CD8-positive, alpha-beta memory T cell (primary cell): ENCODE results near the gene BLVRA. TPM values are rescaled to one million over a fixed set of nuclear protein-coding genes. Genes with fewer than 3 reads are reported as not detected.
A peak's percentile ranks its signal among the peaks of the same experiment; 100 is the strongest.

Experiments
- CTCF ChIA-PET: fragments of 350-600 bp; sonication (Branson Sonifier 250); formaldehyde crosslinking; loops from one replicate; lab custom pipeline; 2021; ENCODE audit warnings: antibody characterized with exemption; lab: Charles Lee
- POLR2A ChIA-PET: fragments of 350-600 bp; sonication (Branson Sonifier 250); formaldehyde crosslinking; loops from one replicate; lab custom pipeline; 2021; ENCODE audit warnings: antibody characterized with exemption; lab: Charles Lee
- DNase-seq, 5 donors: peaks; one replicate each; pipeline versions ENCODE4 v3.0.0 to v3.0.0-alpha.2; 2020 to 2022; ENCODE audit warnings: mixed read lengths in 1 of 5
- H3K27ac ChIP-seq: one replicate; pipeline ENCODE4 v1.7.0; 2013; ENCODE audit warnings: low read depth, mild to moderate bottlenecking, low read length, moderate library complexity
- H3K27me3 ChIP-seq: 2 replicates; pipeline ENCODE4 v1.7.0; 2013; ENCODE audit warnings: low read length, mild to moderate bottlenecking; ENCODE audit not compliant: insufficient read depth, poor library complexity, severe bottlenecking
- H3K36me3 ChIP-seq: 2 replicates; pipeline ENCODE4 v1.7.0; 2013; ENCODE audit warnings: mild to moderate bottlenecking, low read length, moderate library complexity; ENCODE audit not compliant: insufficient read depth
- H3K4me1 ChIP-seq: 2 replicates; pipeline ENCODE4 v1.7.0; 2013; ENCODE audit warnings: mild to moderate bottlenecking, low read length, moderate library complexity; ENCODE audit not compliant: insufficient read depth
- H3K4me3 ChIP-seq: 2 replicates; pipeline ENCODE4 v1.7.0; 2013; ENCODE audit warnings: mild to moderate bottlenecking, low read length
- H3K9me3 ChIP-seq: 2 replicates; pipeline ENCODE4 v1.7.0; 2013; ENCODE audit warnings: mild to moderate bottlenecking, low read length
- H3K27ac Mint-ChIP-seq, 8 donors: one replicate each; pipeline ENCODE4 v1.8.0; 2020 to 2021; ENCODE audit warnings: mixed read lengths in 8 of 8, mild to moderate bottlenecking in 6 of 8, inconsistent platforms in 3 of 8, moderate library complexity in 3 of 8
- H3K27me3 Mint-ChIP-seq, 2 donors: one replicate each; pipeline ENCODE4 v1.8.0; 2020 to 2021; ENCODE audit warnings: mixed read lengths in 2 of 2, mild to moderate bottlenecking in 1 of 2, moderate library complexity in 1 of 2
- H3K36me3 Mint-ChIP-seq, 3 donors: one replicate each; pipeline ENCODE4 v1.8.0; 2020 to 2021; ENCODE audit warnings: mixed read lengths in 3 of 3, inconsistent platforms in 1 of 3, mild to moderate bottlenecking in 1 of 3
- H3K4me1 Mint-ChIP-seq, 3 donors: one replicate each; pipeline ENCODE4 v1.8.0; 2020 to 2021; ENCODE audit warnings: mixed read lengths in 3 of 3, inconsistent platforms in 1 of 3, mild to moderate bottlenecking in 1 of 3
- H3K4me3 Mint-ChIP-seq, 7 donors: one replicate each; pipeline ENCODE4 v1.8.0; 2020 to 2021; ENCODE audit warnings: mixed read lengths in 7 of 7, mild to moderate bottlenecking in 6 of 7, moderate library complexity in 4 of 7, inconsistent platforms in 2 of 7
- H3K9me3 Mint-ChIP-seq, 5 donors: one replicate each; pipeline ENCODE4 v1.8.0; 2020 to 2022; ENCODE audit warnings: mixed read lengths in 5 of 5, mild to moderate bottlenecking in 3 of 5, moderate library complexity in 2 of 5, inconsistent platforms in 1 of 5
- polyA plus RNA-seq: library from polyadenylated mRNA; unstranded; fragments of 300-500 nt; fragmentation: Illumina TruSeq; gene quantifications from one replicate; pipeline ENCODE4 v1.2.3, GENCODE V29; 2021
- total RNA-seq, 2 experiments: library from RNA; stranded (reverse); gene quantifications; one replicate each; pipeline ENCODE4 v1.2.3, GENCODE V29; 2021

Gene BLVRA
- total and polyA plus RNA-seq, 3 experiments from 2014 or later, result 26.8 to 52.6 (median 30.1) TPM

DNA sequence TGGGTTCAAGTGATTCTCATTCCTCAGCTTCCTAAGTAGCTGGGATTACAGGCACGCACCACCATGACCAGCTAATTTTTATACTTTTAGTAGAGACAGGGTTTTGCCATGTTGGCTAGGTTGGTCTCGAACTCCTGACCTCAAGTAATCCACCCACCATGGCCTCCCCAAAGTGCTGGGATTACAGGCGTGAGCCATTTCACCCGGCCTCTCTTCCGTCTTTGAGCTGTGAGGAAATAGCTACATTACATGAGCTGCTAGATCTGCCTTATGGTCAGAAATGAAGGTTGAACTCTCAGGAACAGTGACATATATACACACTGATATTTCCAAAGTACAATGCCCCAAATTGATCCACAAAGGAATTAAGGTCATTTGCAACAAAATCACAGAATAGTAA lies 2.4 kb downstream of the BLVRA start:
- H3K27ac ChIP-seq, result no peak overlapping the region
- H3K36me3 ChIP-seq, result no peaks in the 10 kb centered on the region
- H3K9me3 ChIP-seq, result no peaks in the 10 kb centered on the region
- peaks cover 20% of the 10 kb centered on the region for H3K4me1 ChIP-seq
- peak overlapping the region in 1 of 7 donors; percentile 67 for H3K4me3 Mint-ChIP-seq
- H3K4me1 Mint-ChIP-seq, result peaks cover 37 to 64% (median 48%) of the 10 kb centered on the region in 3 donors
- no peak for DNase-seq
- H3K27ac Mint-ChIP-seq, result peak overlapping the region in 1 of 8 donors; percentile 57
- H3K27me3 Mint-ChIP-seq, result no peaks in the 10 kb centered on the region
- H3K36me3 Mint-ChIP-seq, result peaks cover 0 to 3% (median 0%) of the 10 kb centered on the region in 3 donors
- no peaks in the 10 kb centered on the region for H3K9me3 Mint-ChIP-seq
- POLR2A ChIA-PET, result no interaction called here
- H3K4me3 ChIP-seq, result no peak overlapping the region
- H3K27me3 ChIP-seq, result no peaks in the 10 kb centered on the region
- CTCF ChIA-PET, result interaction anchor here (0.9 kb wide), 1 partner anchor 78 kb away, joined by 3 read pairs; no protein-coding TSS in a partner anchor

DNA sequence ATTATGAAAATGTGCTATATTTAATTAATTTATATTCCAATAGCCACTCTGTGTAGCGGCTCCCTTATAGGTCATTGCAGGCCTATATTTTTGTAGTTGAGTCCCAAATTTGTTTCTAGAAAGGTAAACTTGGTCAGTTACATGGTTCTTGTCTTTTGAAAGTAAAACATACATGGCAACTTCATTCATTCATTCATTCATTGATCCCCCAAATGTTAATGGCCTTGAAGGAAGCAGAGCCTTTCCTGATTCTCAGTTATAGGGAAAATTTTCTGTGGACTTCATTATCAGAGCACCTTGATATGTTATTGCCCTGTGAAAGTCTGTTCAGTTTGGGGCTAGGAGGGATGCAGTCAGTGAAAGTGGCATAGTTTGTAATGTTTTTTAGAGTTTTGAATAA lies 2.9 kb downstream of the BLVRA start:
- H3K27me3 Mint-ChIP-seq, result no peaks in the 10 kb centered on the region
- no peak for DNase-seq
- Histone ChIP-seq H3K9me3 (no peaks in the 10 kb centered on the region), H3K4me1 (peaks cover 20% of the 10 kb centered on the region), H3K27me3 (no peaks in the 10 kb centered on the region), H3K27ac (no peak overlapping the region), H3K4me3 (no peak overlapping the region), H3K36me3 (no peaks in the 10 kb centered on the region)
- H3K27ac Mint-ChIP-seq, result no peak overlapping the region
- CTCF ChIA-PET, result interaction anchor here (0.9 kb wide), 2 partner anchors 77 to 179 kb away, joined by 3 read pairs; partner anchors contain the start of gene STK17A
- H3K4me3 Mint-ChIP-seq, result peak overlapping the region in 1 of 7 donors; percentile 67
- peaks cover 0 to 3% (median 0%) of the 10 kb centered on the region in 3 donors for H3K36me3 Mint-ChIP-seq
- no peaks in the 10 kb centered on the region for H3K9me3 Mint-ChIP-seq
- peaks cover 37 to 64% (median 48%) of the 10 kb centered on the region in 3 donors for H3K4me1 Mint-ChIP-seq
- POLR2A ChIA-PET, result no interaction called here

DNA sequence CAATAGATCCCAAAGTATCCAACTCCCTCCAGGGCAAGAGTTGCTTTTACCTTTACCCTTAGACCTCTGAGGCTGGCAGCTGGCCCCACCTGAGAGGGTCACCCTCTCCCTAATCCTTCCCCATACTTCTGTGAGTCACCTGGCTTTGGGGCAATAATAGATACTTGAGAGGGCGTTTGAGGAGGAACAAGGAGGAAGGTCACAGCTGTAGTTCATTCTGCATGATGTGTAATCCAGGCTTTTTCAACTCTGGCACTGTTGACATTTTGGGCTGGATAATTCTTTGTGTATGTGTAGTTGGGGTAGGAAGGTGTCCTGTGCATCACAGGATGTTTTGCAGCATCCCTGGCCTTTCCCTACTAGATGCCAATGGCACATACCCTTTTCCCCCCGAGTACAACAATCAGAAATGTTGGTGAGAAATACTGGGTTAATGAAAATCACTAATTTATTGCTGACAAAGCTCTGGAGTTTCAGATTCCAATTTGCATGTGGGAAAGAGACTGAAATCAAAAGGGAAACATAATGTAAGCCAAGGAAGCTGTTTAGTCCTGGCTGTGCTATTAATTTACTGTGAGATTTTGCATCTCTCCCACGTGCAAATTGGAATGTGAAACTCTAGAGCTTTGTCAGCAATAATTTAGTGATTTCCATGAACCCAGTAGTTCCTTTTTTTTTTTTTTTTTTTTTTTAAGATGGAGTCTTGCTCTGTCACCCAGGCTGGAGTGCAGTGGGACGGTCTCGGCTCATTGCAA lies 3.6 kb downstream of the BLVRA start:
- Histone ChIP-seq H3K9me3 (no peaks in the 10 kb centered on the region), H3K4me1 (peaks cover 20% of the 10 kb centered on the region), H3K36me3 (no peaks in the 10 kb centered on the region), H3K27me3 (no peaks in the 10 kb centered on the region), H3K4me3 (no peak overlapping the region), H3K27ac (no peak overlapping the region)
- Mint-ChIP-seq H3K4me3 (peak overlapping the region in 2 of 7 donors; percentile 19 to 31), H3K4me1 (peaks cover 37 to 63% (median 45%) of the 10 kb centered on the region in 3 donors), H3K27me3 (no peaks in the 10 kb centered on the region), H3K36me3 (peaks cover 0 to 4% (median 0%) of the 10 kb centered on the region in 3 donors), H3K27ac (peak overlapping the region in 1 of 8 donors; percentile 55), H3K9me3 (no peaks in the 10 kb centered on the region)
- ChIA-PET POLR2A (no interaction called here), CTCF (interaction anchor here (0.9 kb wide), 2 partner anchors 76 to 179 kb away, joined by 3 to 5 read pairs; partner anchors contain the start of gene STK17A)
- no peak for DNase-seq

- H3K4me1 ChIP-seq, result peaks cover 14% of the 10 kb centered on the region
- no peaks in the 10 kb centered on the region for H3K27me3 ChIP-seq
- POLR2A ChIA-PET, result no interaction called here
- Mint-ChIP-seq H3K27ac (peak overlapping the region in 2 of 8 donors; percentile 17 to 81), H3K9me3 (no peaks in the 10 kb centered on the region), H3K36me3 (peaks cover 0 to 4% (median 0%) of the 10 kb centered on the region in 3 donors), H3K4me3 (no peak overlapping the region), H3K4me1 (peaks cover 31 to 56% (median 36%) of the 10 kb centered on the region in 3 donors), H3K27me3 (no peaks in the 10 kb centered on the region)
- no peak overlapping the region for H3K27ac ChIP-seq
- H3K36me3 ChIP-seq, result no peaks in the 10 kb centered on the region
- no peak for DNase-seq
- no peak overlapping the region for H3K4me3 ChIP-seq
- CTCF ChIA-PET, result no interaction called here
- no peaks in the 10 kb centered on the region for H3K9me3 ChIP-seq
Observed at GRCh38 chr7:43763183-43763582, 4.7 kb downstream of the BLVRA start.

- Mint-ChIP-seq H3K9me3 (no peaks in the 10 kb centered on the region), H3K36me3 (peaks cover 0 to 3% (median 0%) of the 10 kb centered on the region in 3 donors), H3K27ac (peak overlapping the region in 2 of 8 donors; percentile 33 to 56), H3K4me1 (peaks cover 31 to 55% (median 34%) of the 10 kb centered on the region in 3 donors), H3K4me3 (peak overlapping the region in 3 of 7 donors; percentile 13 to 16 (median 13)), H3K27me3 (no peaks in the 10 kb centered on the region)
- ChIA-PET POLR2A (no interaction called here), CTCF (interaction anchor here (1.0 kb wide), 1 partner anchor 181 kb away, joined by 3 read pairs; the partner anchor contains the start of gene STK17A)
- Histone ChIP-seq H3K4me1 (peaks cover 14% of the 10 kb centered on the region), H3K4me3 (peak overlapping the region; percentile 11), H3K9me3 (no peaks in the 10 kb centered on the region), H3K27ac (peak overlapping the region; percentile 29), H3K27me3 (no peaks in the 10 kb centered on the region), H3K36me3 (no peaks in the 10 kb centered on the region)
- DNase-seq, result no peak
Observed at GRCh38 chr7:43764039-43764761, 5.7 kb downstream of the BLVRA start.

- Mint-ChIP-seq H3K9me3 (no peaks in the 10 kb centered on the region), H3K4me3 (no peak overlapping the region), H3K4me1 (peaks cover 27 to 49% (median 27%) of the 10 kb centered on the region in 3 donors), H3K27ac (no peak overlapping the region), H3K27me3 (no peaks in the 10 kb centered on the region), H3K36me3 (peaks cover 0 to 2% (median 0%) of the 10 kb centered on the region in 3 donors)
- Histone ChIP-seq H3K27ac (peak overlapping the region; percentile 29), H3K36me3 (no peaks in the 10 kb centered on the region), H3K9me3 (no peaks in the 10 kb centered on the region), H3K4me1 (peaks cover 9% of the 10 kb centered on the region), H3K4me3 (peak overlapping the region; percentile 11), H3K27me3 (no peaks in the 10 kb centered on the region)
- ChIA-PET POLR2A (no interaction called here), CTCF (interaction anchor here (1.0 kb wide), 1 partner anchor 182 kb away, joined by 3 read pairs; the partner anchor contains the start of gene STK17A)
- no peak for DNase-seq
Observed at GRCh38 chr7:43764807-43765491, 6.5 kb downstream of the BLVRA start.

- Mint-ChIP-seq H3K4me1 (peaks cover 18 to 38% (median 20%) of the 10 kb centered on the region in 3 donors), H3K4me3 (no peak overlapping the region), H3K36me3 (peaks cover 0 to 10% (median 2%) of the 10 kb centered on the region in 3 donors), H3K27ac (no peak overlapping the region), H3K9me3 (no peaks in the 10 kb centered on the region), H3K27me3 (peaks cover 0 to 3% of the 10 kb centered on the region in 2 donors)
- Histone ChIP-seq H3K27me3 (no peaks in the 10 kb centered on the region), H3K4me1 (peaks cover 9% of the 10 kb centered on the region), H3K27ac (no peak overlapping the region), H3K4me3 (no peak overlapping the region), H3K9me3 (no peaks in the 10 kb centered on the region), H3K36me3 (no peaks in the 10 kb centered on the region)
- ChIA-PET POLR2A (no interaction called here), CTCF (no interaction called here)
- no peak for DNase-seq
Observed at GRCh38 chr7:43766564-43766963, 8.1 kb downstream of the BLVRA start.
